H1 (cell line): ENCODE results near the gene ACP4. TPM values are rescaled to one million over a fixed set of nuclear protein-coding genes. Genes with fewer than 3 reads are reported as not detected.

Experiments
- ASH2L ChIP-seq: fragments of 200-600, 300-600 bp; sonication (generic); IDR thresholded peaks from one replicate; pipeline ENCODE4 v1.7.1; 2017; ENCODE audit warnings: low read length
- BACH1 ChIP-seq: IDR thresholded peaks from 2 replicates; pipeline ENCODE4 v1.6.1; 2012; ENCODE audit warnings: low read length, improper control_type of control experiment
- BCL11A ChIP-seq, 2 experiments: IDR thresholded peaks; one replicate each; pipeline ENCODE4 v1.6.1; 2011; ENCODE audit warnings: low read depth in 2 of 2, low read length in 2 of 2, mild to moderate bottlenecking in 2 of 2
- CBX5 ChIP-seq: fragments of 300-800, 300-1000 bp; sonication (generic); IDR thresholded peaks from 2 replicates; pipeline ENCODE4 v1.7.1; 2016; ENCODE audit warnings: antibody characterized with exemption, low read length, low read depth
- CHD1 ChIP-seq: IDR thresholded peaks from 2 replicates; pipeline ENCODE4 v1.6.1; 2012; ENCODE audit warnings: low read depth, low read length, improper control_type of control experiment
- CTBP2 ChIP-seq: IDR thresholded peaks from 2 replicates; pipeline ENCODE4 v1.7.0; 2011; ENCODE audit warnings: borderline replicate concordance, mild to moderate bottlenecking, moderate library complexity, mixed read lengths, low read length; ENCODE audit not compliant: insufficient read depth, insufficient read length
- EP300 ChIP-seq, 2 experiments: IDR thresholded peaks; 1 replicate in 1 of 2; 2 replicates in 1 of 2; pipeline ENCODE4 v1.6.1; 2011 to 2012; ENCODE audit warnings: low read depth in 2 of 2, low read length in 2 of 2, mild to moderate bottlenecking in 2 of 2, borderline replicate concordance in 1 of 2, inconsistent platforms in 1 of 2, moderate library complexity in 1 of 2
- HDAC2 ChIP-seq, 2 experiments: fragments of 300-600 bp in 1 of 2; sonication (generic) in 1 of 2; IDR thresholded peaks; 2 replicates each; pipeline ENCODE4 v1.6.1; 2011 to 2012; ENCODE audit warnings: low read depth in 2 of 2, low read length in 2 of 2, mild to moderate bottlenecking in 2 of 2, moderate library complexity in 2 of 2, borderline replicate concordance in 1 of 2, inconsistent platforms in 1 of 2
- HDAC6 ChIP-seq: IDR thresholded peaks from one replicate; pipeline ENCODE4 v1.7.1; 2012; ENCODE audit warnings: low read depth, mild to moderate bottlenecking, inconsistent platforms, low read length, moderate library complexity
- KDM1A ChIP-seq: fragments of 200-600, 300-600 bp; sonication (generic); IDR thresholded peaks from 2 replicates; pipeline ENCODE4 v1.7.1; 2016; ENCODE audit warnings: mild to moderate bottlenecking, low read length, borderline replicate concordance
- KDM4A ChIP-seq: IDR thresholded peaks from one replicate; pipeline ENCODE4 v1.7.1; 2012; ENCODE audit warnings: low read depth, mild to moderate bottlenecking, moderate library complexity, low read length, inconsistent platforms; ENCODE audit not compliant: severe bottlenecking
- NANOG ChIP-seq: IDR thresholded peaks from 2 replicates; pipeline ENCODE4 v1.6.1; 2011; ENCODE audit warnings: low read length, low read depth, mild to moderate bottlenecking, inconsistent platforms; ENCODE audit not compliant: insufficient read depth, poor library complexity, severe bottlenecking
- PHF8 ChIP-seq: fragments of 200-600 bp; sonication (generic); conservative IDR thresholded peaks from 2 replicates; pipeline ENCODE4 v1.7.1; 2012; ENCODE audit warnings: low read depth, mild to moderate bottlenecking, inconsistent platforms, low read length, moderate library complexity
- POLR2A ChIP-seq, 2 experiments: IDR thresholded peaks; 1 replicate in 1 of 2; 2 replicates in 1 of 2; pipeline ENCODE4 v1.6.1; 2011; ENCODE audit warnings: low read depth in 2 of 2, low read length in 2 of 2, mild to moderate bottlenecking in 2 of 2; ENCODE audit errors: control extremely low read depth in 1 of 2
- POLR2AphosphoS5 ChIP-seq: IDR thresholded peaks from 2 replicates; pipeline ENCODE4 v1.6.1; 2011; ENCODE audit warnings: low read depth, low read length
- RBBP5 ChIP-seq: IDR thresholded peaks from 2 replicates; pipeline ENCODE4 v1.7.1; 2012; ENCODE audit warnings: low read depth, mild to moderate bottlenecking, inconsistent platforms, low read length, moderate library complexity, borderline replicate concordance
- RNF2 ChIP-seq: fragments of 200-900, 300-1000 bp; sonication (generic); IDR thresholded peaks from 2 replicates; pipeline ENCODE4 v1.7.1; 2016; ENCODE audit warnings: borderline replicate concordance, low read depth, mild to moderate bottlenecking, antibody characterized with exemption, low read length; ENCODE audit not compliant: poor library complexity, severe bottlenecking; ENCODE audit errors: missing control alignments
- RXRA ChIP-seq: IDR thresholded peaks from 2 replicates; pipeline ENCODE4 v1.6.1; 2011; ENCODE audit warnings: low read depth, mild to moderate bottlenecking, low read length, moderate library complexity; ENCODE audit not compliant: insufficient read depth
- SIX5 ChIP-seq: IDR thresholded peaks from 2 replicates; pipeline ENCODE4 v1.6.1; 2011; ENCODE audit warnings: mild to moderate bottlenecking, low read depth, low read length
- SP1 ChIP-seq: IDR thresholded peaks from 2 replicates; pipeline ENCODE4 v1.6.1; 2011; ENCODE audit warnings: low read depth, low read length
- SP4 ChIP-seq: IDR thresholded peaks from 2 replicates; pipeline ENCODE4 v1.6.1; 2012; ENCODE audit warnings: low read length, inconsistent platforms
- TAF7 ChIP-seq: optimal IDR thresholded peaks from 2 replicates; pipeline ENCODE3; 2011; ENCODE audit warnings: low read depth, mild to moderate bottlenecking, inconsistent platforms, low read length, moderate library complexity, borderline replicate concordance
- polyA plus RNA-seq, 7 experiments: library from polyadenylated mRNA; depleted of rRNA in 3 of 7; stranded (reverse) in 5 of 7; unstranded in 2 of 7; fragments of >200 nt in 5 of 7; fragments of 200-250 nt in 2 of 7; gene quantifications; 1 replicate in 5 of 7; 2 replicates in 1 of 7; 4 replicates in 1 of 7; pipeline versions ENCODE4 v1.2.1 to v1.2.3, GENCODE V29; 2011 to 2013; ENCODE audit warnings: missing spikeins in 2 of 7, mixed read lengths in 2 of 7
- total RNA-seq: library from RNA; stranded (reverse); fragmentation: NEBNext Ultra II Directional; extraction: Animal tissue kit (Norgen Biotek cat#: 25700); gene quantifications from 2 replicates; pipeline ENCODE4 v1.2.1, GENCODE V29; 2021
- TF ChIP-seq, protein P1 (sequence below): IDR thresholded peaks from 2 replicates; pipeline ENCODE4 v1.6.1; 2011; ENCODE audit warnings: low read length, improper control_type of control experiment

The ACP4 gene
- total and polyA plus RNA-seq, 2 of the 8 experiments (the other 6 are each of a cell fraction or from before 2014, with no cell fraction given) = not detected

DNA sequence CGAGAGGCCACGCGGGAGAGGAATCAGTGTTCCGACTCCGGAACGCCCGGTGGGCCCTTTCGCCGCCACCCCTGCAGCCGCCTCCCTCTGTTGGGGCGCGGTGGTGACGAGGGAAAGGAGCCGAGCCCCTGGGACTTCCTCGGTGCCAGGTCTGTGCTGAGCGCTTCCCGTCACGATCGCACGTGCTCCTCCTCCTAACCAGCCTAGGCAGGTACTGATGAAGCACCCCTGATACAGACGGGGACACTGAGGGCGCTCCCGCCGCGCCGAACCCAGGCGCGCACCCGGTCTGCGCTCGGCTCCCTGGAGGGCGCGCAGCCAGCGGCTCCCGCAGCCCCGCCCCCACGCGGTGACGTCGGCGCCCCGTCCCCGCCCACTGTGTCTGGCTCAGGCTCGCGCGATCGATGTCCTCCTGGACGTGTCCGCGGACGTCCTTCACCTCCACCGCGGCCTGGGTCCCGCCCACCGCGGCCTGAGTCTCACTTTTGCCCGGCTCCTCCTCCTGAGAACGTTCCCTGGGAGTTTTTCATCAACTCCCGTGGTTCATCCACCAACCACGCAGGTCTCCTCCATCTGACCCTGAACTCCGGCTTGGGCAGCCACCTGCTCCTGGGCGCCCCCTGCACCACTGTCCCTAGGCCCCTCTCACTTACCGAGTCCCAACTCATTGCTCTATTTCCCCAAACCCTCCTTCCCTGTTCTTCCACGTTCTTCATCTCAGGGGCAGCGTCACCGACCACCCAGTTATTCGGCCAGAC, 45.7 kb downstream of the ACP4 start (continued):
- TF ChIP-seq CBX5 (no peak), ASH2L (peak; percentile 76), BCL11A (IDR thresholded peaks at IDR 0.05; ENCODE audit: low read depth in 2 of 2, low read length in 2 of 2) (no peak), HDAC2 (IDR thresholded peaks at IDR 0.05; ENCODE audit: borderline replicate concordance in 1 of 2, low read depth in 2 of 2, low read length in 2 of 2) (no peak), EP300 (IDR thresholded peaks at IDR 0.05; ENCODE audit: borderline replicate concordance in 1 of 2, low read depth in 2 of 2, low read length in 2 of 2) (no peak), HDAC6 (no peak), NANOG (no peak), RBBP5 (peak; percentile 95), CHD1 (no peak), RNF2 (no peak), POLR2AphosphoS5 (no peak), CTBP2 (no peak), SIX5 (no peak), RXRA (no peak), KDM4A (peak; percentile 89), TAF7 (no peak), KDM1A (no peak), PHF8 (peak; percentile 63), SP4 (no peak), POLR2A (IDR thresholded peaks at IDR 0.05; ENCODE audit: control extremely low read depth in 1 of 2, low read depth in 2 of 2, low read length in 2 of 2) (peak in 1 of 2 experiments; percentile 71; a peak in 2 of 3 replicates), SP1 (no peak), BACH1 (0 out of 2 replicates have a peak, but pooled peaks have one; percentile 32)
- TF ChIP-seq, protein P1, sequence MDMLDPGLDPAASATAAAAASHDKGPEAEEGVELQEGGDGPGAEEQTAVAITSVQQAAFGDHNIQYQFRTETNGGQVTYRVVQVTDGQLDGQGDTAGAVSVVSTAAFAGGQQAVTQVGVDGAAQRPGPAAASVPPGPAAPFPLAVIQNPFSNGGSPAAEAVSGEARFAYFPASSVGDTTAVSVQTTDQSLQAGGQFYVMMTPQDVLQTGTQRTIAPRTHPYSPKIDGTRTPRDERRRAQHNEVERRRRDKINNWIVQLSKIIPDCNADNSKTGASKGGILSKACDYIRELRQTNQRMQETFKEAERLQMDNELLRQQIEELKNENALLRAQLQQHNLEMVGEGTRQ = no peak
